Measurements from ENCODE around the gene COX7B2. TPM values are rescaled to one million over a fixed set of nuclear protein-coding genes. Genes with fewer than 3 reads are reported as not detected.

The COX7B2 gene
- total and polyA plus RNA-seq, 12 donors: not detected

GRCh38 chr4:46730075-46730474, 179.0 kb downstream of the COX7B2 start:
- no peak for TF ChIP-seq CTCF (IDR thresholded peaks at IDR 0.05)
- no peak for TF ChIP-seq POLR2A (IDR thresholded peaks at IDR 0.05)
- Histone ChIP-seq H3K4me3 (no peak overlapping the region), H3K36me3 (replicated peaks in 1 of 2) (no peaks in the 10 kb centered on the region), H3K9me3 (replicated peaks in 1 of 3) (no peaks in the 10 kb centered on the region), H3K27ac (no peak overlapping the region), H3K4me1 (replicated peaks in 1 of 2) (no peaks in the 10 kb centered on the region), H3K27me3 (no peaks in the 10 kb centered on the region)
- intact Hi-C loops (cut with DNase I): no loop called here
- WGBS, 4 donors: 51 to 69% (median 69%) methylated on average over 3 of the region's 3 CpGs
- DNase-seq: no peak

- WGBS, 4 donors: 30 to 47% (median 36%) methylated on average over 1 of the region's 1 CpG
- no peaks in the 10 kb centered on the region for H3K4me1 ChIP-seq (replicated peaks in 1 of 2)
- intact Hi-C loops (cut with DNase I): no loop called here
- TF ChIP-seq POLR2A (IDR thresholded peaks at IDR 0.05) (no peak), CTCF (IDR thresholded peaks at IDR 0.05) (no peak)
- H3K9me3 ChIP-seq (replicated peaks in 1 of 3): no peaks in the 10 kb centered on the region
- no peak for DNase-seq
- no peak overlapping the region for H3K27ac ChIP-seq
- H3K27me3 ChIP-seq: no peaks in the 10 kb centered on the region
- no peaks in the 10 kb centered on the region for H3K36me3 ChIP-seq (replicated peaks in 1 of 2)
- no peak overlapping the region for H3K4me3 ChIP-seq
Measured at GRCh38 chr4:46720055-46720454, 189.0 kb downstream of the COX7B2 start.

GRCh38 chr4:46717950-46718349, 191.1 kb downstream of the COX7B2 start:
- Histone ChIP-seq H3K4me1 (replicated peaks in 1 of 2) (no peaks in the 10 kb centered on the region), H3K27me3 (no peaks in the 10 kb centered on the region), H3K36me3 (replicated peaks in 1 of 2) (no peaks in the 10 kb centered on the region), H3K4me3 (no peak overlapping the region), H3K27ac (no peak overlapping the region), H3K9me3 (replicated peaks in 1 of 3) (no peaks in the 10 kb centered on the region)
- intact Hi-C loops (cut with DNase I): no loop called here
- DNase-seq: no peak
- TF ChIP-seq CTCF (IDR thresholded peaks at IDR 0.05) (no peak), POLR2A (IDR thresholded peaks at IDR 0.05) (no peak)
- 59 to 81% (median 72%) methylated on average over 1 of the region's 1 CpG for WGBS, 4 donors

- TF ChIP-seq POLR2A (IDR thresholded peaks at IDR 0.05) (no peak), CTCF (IDR thresholded peaks at IDR 0.05) (no peak)
- Histone ChIP-seq H3K36me3 (replicated peaks in 1 of 2) (no peaks in the 10 kb centered on the region), H3K4me1 (replicated peaks in 1 of 2) (no peaks in the 10 kb centered on the region), H3K4me3 (no peak overlapping the region), H3K9me3 (replicated peaks in 1 of 3) (no peaks in the 10 kb centered on the region), H3K27me3 (no peaks in the 10 kb centered on the region), H3K27ac (no peak overlapping the region)
- DNase-seq: no peak
- intact Hi-C loops (cut with DNase I): no loop called here
- 56 to 67% (median 60%) methylated on average over 3 of the region's 3 CpGs for WGBS, 4 donors
Measured at GRCh38 chr4:46715468-46715867, 193.6 kb downstream of the COX7B2 start.

Data from adrenal gland (tissue), 12 donors.